K562 (cell line): ENCODE results near the gene CYRIA. TPM values are rescaled to one million over a fixed set of nuclear protein-coding genes. Genes with fewer than 3 reads are reported as not detected.

Experiments
- ATAC-seq: fragments of 200-7000 bp; cut with Tn5 transposase; 3 replicates; pipeline ENCODE4 v1.9.1; 2020; ENCODE audit warnings: moderate library complexity
- BruUV-seq: library from RNA; stranded (reverse); fragments of 400-500 nt; replicated peaks from 2 replicates; lab custom pipeline; 2021; lab: Mats Ljungman, UMichigan
- CTCF ChIA-PET: fragments of 300-600 bp; formaldehyde crosslinking; extraction: SDS; loops from one replicate; lab custom pipeline; 2021; ENCODE audit warnings: low intra/inter-chr PET ratio; lab: Yijun Ruan, JAX
- POLR2A ChIA-PET: fragments of 300-600, 350-650 bp; sonication (Branson Sonifier 250); formaldehyde crosslinking; extraction: SDS; loops from one replicate; lab custom pipeline; 2021; ENCODE audit warnings: antibody characterized with exemption, inconsistent platforms; lab: Yijun Ruan, JAX
- DNase-seq, 4 experiments: peaks; one replicate each; pipeline versions ENCODE4 v3.0.0 to v3.0.0-alpha.2; 2011 to 2018; ENCODE audit warnings: low spot score in 3 of 4, mixed read lengths in 3 of 4; ENCODE audit errors: extremely low read depth in 1 of 4
- FAIRE-seq: peaks from 2 replicates; lab custom pipeline; 2011; peaks lifted over from hg19 to GRCh38; lab: Jason Lieb, UNC
- H2AFZ ChIP-seq: 2 replicates; pipeline ENCODE4 v1.6.0; 2011; ENCODE audit warnings: low read depth, low read length, control low read depth, inconsistent platforms
- H3K27ac ChIP-seq: fragments of 200-600 bp; 3 replicates; pipeline ENCODE4 v1.8.0; 2011; ENCODE audit warnings: low read depth, mild to moderate bottlenecking, control low read depth, inconsistent platforms, low read length, moderate library complexity, mixed read lengths; ENCODE audit errors: extremely low read depth
- H3K27me3 ChIP-seq, 2 experiments: fragments of 300-600 bp in 1 of 2; 2 replicates in 1 of 2; 3 replicates in 1 of 2; pipeline versions ENCODE4 v1.6.0 to v1.8.0; 2011; ENCODE audit warnings: inconsistent platforms in 2 of 2, low read length in 2 of 2, mild to moderate bottlenecking in 1 of 2, mixed read lengths in 1 of 2, moderate library complexity in 1 of 2; ENCODE audit not compliant: control insufficient read depth in 2 of 2, insufficient read depth in 2 of 2
- H3K36me3 ChIP-seq: fragments of 300-600 bp; 3 replicates; pipeline ENCODE4 v1.8.0; 2011; ENCODE audit warnings: mild to moderate bottlenecking, low read length, inconsistent platforms; ENCODE audit not compliant: control insufficient read depth, insufficient read depth
- H3K4me1 ChIP-seq, 2 experiments: fragments of 200-600 bp in 1 of 2; replicated peaks in 1 of 2; 2 replicates in 1 of 2; 3 replicates in 1 of 2; pipeline versions ENCODE4 v1.5.1 to v1.8.0; 2011; ENCODE audit warnings: inconsistent platforms in 2 of 2, low read length in 2 of 2, mild to moderate bottlenecking in 1 of 2, mixed read lengths in 1 of 2, moderate library complexity in 1 of 2; ENCODE audit not compliant: control insufficient read depth in 2 of 2, insufficient read depth in 2 of 2
- H3K4me2 ChIP-seq: 2 replicates; pipeline ENCODE4 v1.6.1; 2011; ENCODE audit warnings: low read length, control low read depth, inconsistent platforms, mixed read lengths; ENCODE audit not compliant: insufficient read depth
- H3K4me3 ChIP-seq: fragments of 200-600 bp; sonication (generic), shearing (Covaris generic); 2 replicates; pipeline ENCODE4 v1.5.1; 2016; ENCODE audit warnings: control low read depth, inconsistent platforms
- H3K79me2 ChIP-seq: fragments of 200-600 bp; 3 replicates; pipeline ENCODE4 v1.8.0; 2011; ENCODE audit warnings: low read length, inconsistent platforms; ENCODE audit not compliant: control insufficient read depth, insufficient read depth
- H3K9ac ChIP-seq, 2 experiments: 2 replicates each; pipeline versions ENCODE4 v1.6.0 to v1.6.1; 2011; ENCODE audit warnings: low read depth in 2 of 2, low read length in 2 of 2, control low read depth in 1 of 2, inconsistent platforms in 1 of 2, mild to moderate bottlenecking in 1 of 2, mixed read lengths in 1 of 2; ENCODE audit not compliant: insufficient read depth in 1 of 2
- H3K9me1 ChIP-seq: one replicate; pipeline ENCODE4 v1.6.0; 2011; ENCODE audit warnings: inconsistent platforms, mild to moderate bottlenecking, low read length, moderate library complexity; ENCODE audit not compliant: control insufficient read depth, insufficient read depth
- H3K9me3 ChIP-seq: replicated peaks from 2 replicates; pipeline ENCODE4 v1.5.1; 2011; ENCODE audit warnings: low read depth, low read length, inconsistent platforms; ENCODE audit not compliant: control insufficient read depth, insufficient read depth
- H4K20me1 ChIP-seq: replicated peaks from 2 replicates; pipeline ENCODE4 v1.6.1; 2011; ENCODE audit warnings: low read length, inconsistent platforms, mixed read lengths; ENCODE audit not compliant: control insufficient read depth, insufficient read depth
- ATF7 ChIP-seq: fragments of 450-650 bp; IDR thresholded peaks from 2 replicates; pipeline ENCODE4 v1.7.1; 2014; ENCODE audit warnings: mild to moderate bottlenecking, moderate library complexity
- RAD51 ChIP-seq: fragments of 450-650 bp; IDR thresholded peaks from 2 replicates; pipeline ENCODE4 v1.7.1; 2016; ENCODE audit warnings: low read depth, mild to moderate bottlenecking, borderline replicate concordance
- SP2 ChIP-seq: IDR thresholded peaks from 2 replicates; pipeline ENCODE4 v1.6.1; 2011; ENCODE audit warnings: mild to moderate bottlenecking, low read depth, low read length, moderate library complexity; ENCODE audit not compliant: poor library complexity, severe bottlenecking; ENCODE audit errors: extremely low read depth
- TARDBP ChIP-seq: fragments of 450-650 bp; IDR thresholded peaks from 2 replicates; pipeline ENCODE4 v1.6.1; 2016
- TFE3 ChIP-seq: fragments of 450-650 bp; formaldehyde crosslinking; IDR thresholded peaks from 2 replicates; pipeline ENCODE4 v1.4.0; 2020; ENCODE audit warnings: mild to moderate bottlenecking, mixed read lengths
- TOE1 ChIP-seq, 2 experiments: fragments of 450-650 bp in 1 of 2; sonication (generic) in 1 of 2; formaldehyde crosslinking in 1 of 2; IDR thresholded peaks; 2 replicates each; pipeline versions ENCODE4 v1.7.1 to v1.8.0; 2016 to 2022; ENCODE audit warnings: borderline replicate concordance in 2 of 2, mild to moderate bottlenecking in 2 of 2, antibody characterized with exemption in 1 of 2, inconsistent platforms in 1 of 2, low read depth in 1 of 2, missing genetic modification reagents in 1 of 2, moderate library complexity in 1 of 2
- WGBS: fragments of 100-300 bp; shearing (Covaris generic); methylation state at CpG from one replicate; pipeline ENCODE4 v1.1.6; 2016; ENCODE audit warnings: low coverage, mixed read lengths; ENCODE audit not compliant: insufficient coverage; ENCODE audit errors: missing lambda C conversion rate; 5-methylcytosine and 5-hydroxymethylcytosine counted together
- in situ Hi-C: fragments of 300-500 bp; cut with MboI; formaldehyde crosslinking; loops from 4 replicates; pipeline ENCODE4 v1.15.0; 2018; ENCODE audit warnings: inconsistent platforms, mixed read lengths
- intact Hi-C: fragments of 100-400 bp; cut with micrococcal nuclease; formaldehyde crosslinking; loops from 2 replicates; pipeline ENCODE4 v1.14.2; 2022
- polyA plus RNA-seq, 8 experiments: library from polyadenylated mRNA; depleted of rRNA in 4 of 8; stranded (reverse) in 5 of 8; unstranded in 3 of 8; fragments of >200 nt; fragmentation: Nextera tagmentation in 2 of 8; fragmentation: Illumina TruSeq in 1 of 8; extraction: Ambion mirVana in 2 of 8; extraction: Trizol in 1 of 8; gene quantifications; 2 replicates each; pipeline versions ENCODE4 v1.2.1 to v1.2.3, GENCODE V29; 2011 to 2014; ENCODE audit warnings: inconsistent platforms in 1 of 8, missing spikeins in 1 of 8
- total RNA-seq, 7 experiments: library from RNA; depleted of rRNA in 6 of 7; stranded (reverse); fragments of >200 nt in 6 of 7; fragmentation: Illumina TruSeq in 2 of 7; extraction: Trizol in 2 of 7; gene quantifications; 2 replicates each; pipeline versions ENCODE4 v1.2.1 to v1.2.3, GENCODE V29; 2011 to 2021; ENCODE audit warnings: low replicate concordance in 1 of 7

The CYRIA gene
- total and polyA plus RNA-seq, 9 of the 15 experiments (the other 6 are each of a cell fraction or from before 2014, with no cell fraction given): 0.84 to 5.6 (median 3.0) TPM

- Histone ChIP-seq H3K4me3 (no peak overlapping the region), H3K4me2 (no peak overlapping the region), H3K27me3 (no peaks in the 10 kb centered on the region), H2AFZ (no peak overlapping the region), H3K9me1 (no peaks in the 10 kb centered on the region), H3K79me2 (no peaks in the 10 kb centered on the region), H3K4me1 (peaks cover 3 to 19% of the 10 kb centered on the region in 2 experiments; a peak in 3 of 5 replicates), H4K20me1 (no peaks in the 10 kb centered on the region), H3K36me3 (no peaks in the 10 kb centered on the region), H3K9ac (no peak overlapping the region), H3K27ac (no peak overlapping the region), H3K9me3 (no peaks in the 10 kb centered on the region)
- intact Hi-C loops (loop anchor here (2.0 to 10.0 kb wide), 3 partner anchors 43 to 685 kb away; no protein-coding TSS in a partner anchor), in situ Hi-C loops (loop anchor here (5.0 to 25.0 kb wide), 2 partner anchors 133 to 693 kb away; no protein-coding TSS in a partner anchor)
- ATAC-seq: no peak
- POLR2A ChIA-PET: no interaction called here
- 27% methylated on average over 5 of the region's 5 CpGs for WGBS
- no peak for FAIRE-seq
- TF ChIP-seq SP2: no peak
- TF ChIP-seq TARDBP: no peak
- TF ChIP-seq TFE3 (CRISPR knock-in tag): peak; percentile 41
- TF ChIP-seq ATF7: no peak
- TF ChIP-seq RAD51: peak; percentile 59; the same call in 1 of the 2 replicates
- peak; percentile 29; the same call in 1 of the 2 replicates for TF ChIP-seq TOE1 (IDR thresholded peaks at IDR 0.05; ENCODE audit: borderline replicate concordance)
- TF ChIP-seq TOE1 (CRISPR knock-in tag; IDR thresholded peaks at IDR 0.05; ENCODE audit: borderline replicate concordance, low read depth): no peak
- CTCF ChIA-PET: no interaction called here
- no TSS peak for BruUV-seq
- no peak for DNase-seq
Observed at GRCh38 chr2:16619576-16620245, 45.9 kb downstream of the CYRIA start.
